Measurements from ENCODE around the gene ADGRL1.
"Not testable (repeated sequence)": the region's sequence is repeated elsewhere in the genome, so short reads cannot be mapped to it uniquely, and the experiment has no call there.

DNA sequence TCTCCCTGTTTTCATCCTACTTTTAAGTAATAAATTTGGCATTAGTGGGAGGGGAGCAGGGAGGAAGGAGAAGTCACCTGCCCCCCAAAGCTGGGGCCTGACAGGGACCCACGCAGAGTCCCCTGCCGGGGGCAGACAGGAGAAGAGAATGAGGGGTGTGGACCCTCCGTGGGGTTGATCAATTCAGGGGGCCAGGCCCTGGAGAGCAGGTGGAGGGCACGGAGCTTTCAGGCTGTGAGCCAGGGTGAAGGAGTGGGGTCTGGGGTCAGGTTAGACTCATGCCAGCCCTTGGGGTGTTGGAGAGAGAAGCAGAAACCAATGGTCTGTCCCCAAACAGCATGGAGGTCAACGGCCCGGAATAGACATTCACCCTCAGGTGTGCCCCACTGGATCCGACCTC, 1.8 kb downstream of the ADGRL1 start:
- not testable (repeated sequence) for TF ChIP-seq SP1 (IDR thresholded peaks at IDR 0.05); BHLHE40 (IDR thresholded peaks at IDR 0.05; ENCODE audit: borderline replicate concordance); FOXM1 (IDR thresholded peaks at IDR 0.05; ENCODE audit: borderline replicate concordance); NFRKB (IDR thresholded peaks at IDR 0.05); SUZ12 (IDR thresholded peaks at IDR 0.05); FOXK2 (IDR thresholded peaks at IDR 0.05); FOXA1 (IDR thresholded peaks at IDR 0.05); PKNOX1 (IDR thresholded peaks at IDR 0.05); ZNF384 (IDR thresholded peaks at IDR 0.05); TARDBP (IDR thresholded peaks at IDR 0.05); L3MBTL2 (conservative IDR thresholded peaks at IDR 0.05); HDGF (IDR thresholded peaks at IDR 0.05; ENCODE audit: borderline replicate concordance)

All from HEK293T (cell line).